Fibroblast of lung (primary cell): ENCODE data around the gene RASSF8.
A peak's percentile ranks its signal among the peaks of the same experiment; 100 is the strongest.

Experiments
- EZH2 ChIP-seq: IDR thresholded peaks from 2 replicates; pipeline ENCODE4 v1.5.1; 2012; ENCODE audit warnings: low read length, control low read depth, mild to moderate bottlenecking; ENCODE audit errors: missing control alignments
- TF ChIP-seq, protein P1 (sequence below), 2 donors: IDR thresholded peaks in 1 of 2; conservative IDR thresholded peaks in 1 of 2; 1 replicate in 1 of 2; 2 replicates in 1 of 2; pipeline ENCODE4 v1.5.1; 2011 to 2012; ENCODE audit warnings: low read length in 2 of 2, control low read depth in 1 of 2, inconsistent platforms in 1 of 2, low read depth in 1 of 2, mild to moderate bottlenecking in 1 of 2

- no peak for TF ChIP-seq EZH2
- TF ChIP-seq, protein P1, sequence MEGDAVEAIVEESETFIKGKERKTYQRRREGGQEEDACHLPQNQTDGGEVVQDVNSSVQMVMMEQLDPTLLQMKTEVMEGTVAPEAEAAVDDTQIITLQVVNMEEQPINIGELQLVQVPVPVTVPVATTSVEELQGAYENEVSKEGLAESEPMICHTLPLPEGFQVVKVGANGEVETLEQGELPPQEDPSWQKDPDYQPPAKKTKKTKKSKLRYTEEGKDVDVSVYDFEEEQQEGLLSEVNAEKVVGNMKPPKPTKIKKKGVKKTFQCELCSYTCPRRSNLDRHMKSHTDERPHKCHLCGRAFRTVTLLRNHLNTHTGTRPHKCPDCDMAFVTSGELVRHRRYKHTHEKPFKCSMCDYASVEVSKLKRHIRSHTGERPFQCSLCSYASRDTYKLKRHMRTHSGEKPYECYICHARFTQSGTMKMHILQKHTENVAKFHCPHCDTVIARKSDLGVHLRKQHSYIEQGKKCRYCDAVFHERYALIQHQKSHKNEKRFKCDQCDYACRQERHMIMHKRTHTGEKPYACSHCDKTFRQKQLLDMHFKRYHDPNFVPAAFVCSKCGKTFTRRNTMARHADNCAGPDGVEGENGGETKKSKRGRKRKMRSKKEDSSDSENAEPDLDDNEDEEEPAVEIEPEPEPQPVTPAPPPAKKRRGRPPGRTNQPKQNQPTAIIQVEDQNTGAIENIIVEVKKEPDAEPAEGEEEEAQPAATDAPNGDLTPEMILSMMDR (conservative IDR thresholded peaks at IDR 0.05 in 1 of 2, IDR thresholded peaks at IDR 0.05 in 1 of 2; ENCODE audit: low read depth in 1 of 2, low read length in 2 of 2): peak in 1 of 2 donors; percentile 37
These were observed 12.6 kb downstream of the RASSF8 start for GRCh38 chr12:25970916-25971653.
